Endometrial microvascular endothelial cells (primary cell): ENCODE measurements around the gene PDCD6IP. TPM values are rescaled to one million over a fixed set of nuclear protein-coding genes. Genes with fewer than 3 reads are reported as not detected.
"Not testable (repeated sequence)": the region's sequence is repeated elsewhere in the genome, so short reads cannot be mapped to it uniquely, and the experiment has no call there.

Experiments used
- in situ Hi-C: cut with HindIII; loops from 2 replicates; pipeline ENCODE4 v1.10.0; 2017; ENCODE audit warnings: low sequenced_read_pairs, low pct_unique_long_range_greater_than_20kb; ENCODE audit errors: inconsistent ontology term
- total RNA-seq: library from RNA; depleted of rRNA; stranded (reverse); fragments of >200 nt; gene quantifications from one replicate; pipeline ENCODE4 v1.2.3, GENCODE V29; 2015; ENCODE audit errors: inconsistent ontology term

Gene PDCD6IP
- total RNA-seq, 1 donor from 2014 or later, result 260 TPM

GRCh38 chr3:33833408-33834095 is 35.1 kb downstream of the PDCD6IP start:
- in situ Hi-C loops, result no loop called here

- in situ Hi-C loops, result no loop called here
These were observed 35.6 kb downstream of the PDCD6IP start for GRCh38 chr3:33834096-33834453.

GRCh38 chr3:33837182-33837581 is 38.8 kb downstream of the PDCD6IP start:
- in situ Hi-C loops, result not testable (repeated sequence)

- in situ Hi-C loops, result no loop called here
These were observed 40.9 kb downstream of the PDCD6IP start for GRCh38 chr3:33839283-33839682.

GRCh38 chr3:33840179-33840578 is 41.7 kb downstream of the PDCD6IP start:
- in situ Hi-C loops, result no loop called here

GRCh38 chr3:33848624-33849347 is 50.4 kb downstream of the PDCD6IP start:
- in situ Hi-C loops, result no loop called here

GRCh38 chr3:33850599-33850998 is 52.2 kb downstream of the PDCD6IP start:
- in situ Hi-C loops, result not testable (repeated sequence)

GRCh38 chr3:33855407-33855806 is 57.0 kb downstream of the PDCD6IP start:
- in situ Hi-C loops, result not testable (repeated sequence)

- in situ Hi-C loops, result no loop called here
These were observed 57.6 kb downstream of the PDCD6IP start for GRCh38 chr3:33855884-33856546.

GRCh38 chr3:33857701-33858100 is 59.3 kb downstream of the PDCD6IP start:
- in situ Hi-C loops, result not testable (repeated sequence)

GRCh38 chr3:33858131-33858530 is 59.7 kb downstream of the PDCD6IP start:
- in situ Hi-C loops, result no loop called here

- in situ Hi-C loops, result no loop called here
These were observed 62.1 kb downstream of the PDCD6IP start for GRCh38 chr3:33860373-33861050.

GRCh38 chr3:33865133-33865532 is 66.7 kb downstream of the PDCD6IP start:
- in situ Hi-C loops, result no loop called here

GRCh38 chr3:33868309-33868708 is 69.9 kb downstream of the PDCD6IP start:
- in situ Hi-C loops, result no loop called here

- in situ Hi-C loops, result no loop called here
These were observed 71.5 kb downstream of the PDCD6IP start for GRCh38 chr3:33869977-33870376.

- in situ Hi-C loops, result no loop called here
These were observed 76.4 kb downstream of the PDCD6IP start for GRCh38 chr3:33874815-33875214.

GRCh38 chr3:33875680-33876079 is 77.2 kb downstream of the PDCD6IP start:
- in situ Hi-C loops, result no loop called here

GRCh38 chr3:33877187-33877586 is 78.8 kb downstream of the PDCD6IP start:
- in situ Hi-C loops, result no loop called here

GRCh38 chr3:33879540-33879939 is 81.1 kb downstream of the PDCD6IP start:
- in situ Hi-C loops, result no loop called here
